HEK293T (cell line): ENCODE results near the gene HDAC8.

Experiments
- CTCF ChIA-PET: fragments of 350-600 bp; formaldehyde crosslinking; extraction: SDS; loops from one replicate; lab custom pipeline; 2021; ENCODE audit warnings: antibody characterized with exemption, inconsistent platforms; lab: Yijun Ruan, JAX
- POLR2A ChIA-PET: fragments of 350-600 bp; formaldehyde crosslinking; extraction: SDS; loops from one replicate; lab custom pipeline; 2020; ENCODE audit warnings: antibody characterized with exemption, inconsistent platforms; lab: Yijun Ruan, JAX
- DNase-seq: peaks from one replicate; pipeline ENCODE4 v3.0.0; 2012; ENCODE audit warnings: mixed read lengths; ENCODE audit errors: extremely low spot score
- ARNT ChIP-seq: fragments of 450-650 bp; IDR thresholded peaks from 2 replicates; pipeline ENCODE4 v1.6.1; 2017; ENCODE audit warnings: mild to moderate bottlenecking
- BHLHE40 ChIP-seq: fragments of 450-650 bp; IDR thresholded peaks from 2 replicates; pipeline ENCODE4 v1.6.1; 2016; ENCODE audit warnings: mild to moderate bottlenecking, moderate library complexity, borderline replicate concordance
- CTBP1 ChIP-seq: fragments of 450-650 bp; IDR thresholded peaks from 2 replicates; pipeline ENCODE4 v1.6.1; 2016; ENCODE audit warnings: borderline replicate concordance
- ELF4 ChIP-seq: fragments of 450-650 bp; IDR thresholded peaks from 2 replicates; pipeline ENCODE4 v1.6.1; 2017; ENCODE audit warnings: antibody characterized with exemption
- FOXA1 ChIP-seq: fragments of 450-650 bp; IDR thresholded peaks from 2 replicates; pipeline ENCODE4 v1.6.1; 2016; ENCODE audit warnings: mild to moderate bottlenecking
- FOXK2 ChIP-seq: fragments of 450-650 bp; IDR thresholded peaks from 2 replicates; pipeline ENCODE4 v1.6.1; 2016; ENCODE audit warnings: mild to moderate bottlenecking
- FOXM1 ChIP-seq: fragments of 450-650 bp; IDR thresholded peaks from 2 replicates; pipeline ENCODE4 v1.6.1; 2017; ENCODE audit warnings: mild to moderate bottlenecking, borderline replicate concordance
- HDGF ChIP-seq: fragments of 450-650 bp; IDR thresholded peaks from 2 replicates; pipeline ENCODE4 v1.6.1; 2017; ENCODE audit warnings: antibody characterized with exemption, borderline replicate concordance
- L3MBTL2 ChIP-seq: fragments of 450-650 bp; conservative IDR thresholded peaks from 2 replicates; pipeline ENCODE4 v1.6.1; 2016; ENCODE audit warnings: mild to moderate bottlenecking
- LEF1 ChIP-seq: fragments of 450-650 bp; IDR thresholded peaks from 2 replicates; pipeline ENCODE4 v1.6.1; 2017; ENCODE audit warnings: mild to moderate bottlenecking, borderline replicate concordance
- NFRKB ChIP-seq: fragments of 450-650 bp; IDR thresholded peaks from 2 replicates; pipeline ENCODE4 v1.6.1; 2016; ENCODE audit warnings: mild to moderate bottlenecking, moderate library complexity
- SP1 ChIP-seq: fragments of 450-650 bp; IDR thresholded peaks from 2 replicates; pipeline ENCODE4 v1.6.1; 2017
- SUZ12 ChIP-seq: fragments of 450-650 bp; IDR thresholded peaks from 2 replicates; pipeline ENCODE4 v1.6.1; 2016; ENCODE audit warnings: mild to moderate bottlenecking
- TARDBP ChIP-seq: fragments of 450-650 bp; IDR thresholded peaks from 2 replicates; pipeline ENCODE4 v1.6.1; 2016
- ZNF384 ChIP-seq: fragments of 450-650 bp; IDR thresholded peaks from 2 replicates; pipeline ENCODE4 v1.6.1; 2016
- TF ChIP-seq, protein P1 (sequence below): fragments of 450-650 bp; IDR thresholded peaks from 2 replicates; pipeline ENCODE4 v1.6.1; 2016

The HDAC8 gene

DNA sequence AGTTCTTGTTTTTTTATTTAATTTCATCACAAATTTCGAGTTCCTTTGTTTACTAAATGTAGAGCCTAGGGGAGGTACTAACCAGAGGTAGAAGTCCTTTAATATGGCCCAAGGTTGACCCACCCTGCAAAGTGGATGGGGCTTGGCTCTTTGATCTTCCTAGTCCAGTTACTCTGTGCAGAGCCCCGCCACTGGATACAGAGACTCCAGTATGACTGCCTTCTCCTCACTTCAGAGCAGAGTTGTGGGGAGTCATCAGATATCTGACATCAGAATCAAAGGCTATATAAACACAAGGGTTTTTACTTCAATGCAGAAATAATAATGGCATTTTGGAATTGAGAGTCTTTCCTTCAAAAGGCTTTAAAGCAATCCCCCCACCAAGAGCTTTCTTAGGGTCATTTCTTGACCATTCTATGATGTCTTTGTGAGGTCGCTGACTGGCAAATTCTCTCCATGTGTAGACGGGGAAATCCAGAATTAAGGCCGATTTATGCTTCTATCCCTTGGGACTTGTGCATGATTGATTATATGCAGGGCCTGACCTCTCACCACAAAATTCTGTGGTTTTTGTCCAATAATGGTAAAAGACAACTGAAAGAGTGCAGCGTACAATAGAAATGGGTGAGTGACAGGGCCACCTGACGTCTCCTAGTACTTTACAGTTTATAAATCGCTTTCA lies 178.7 kb downstream of the HDAC8 start:
- ChIA-PET CTCF (no interaction called here), POLR2A (no interaction called here)
- DNase-seq = no peak
- no peak for TF ChIP-seq BHLHE40
- TF ChIP-seq HDGF = no peak
- no peak for TF ChIP-seq L3MBTL2
- no peak for TF ChIP-seq CTBP1
- no peak for TF ChIP-seq FOXK2
- TF ChIP-seq ARNT = no peak
- no peak for TF ChIP-seq NFRKB
- no peak for TF ChIP-seq FOXA1
- no peak for TF ChIP-seq SP1
- no peak for TF ChIP-seq ELF4
- TF ChIP-seq SUZ12 = no peak
- no peak for TF ChIP-seq LEF1
- no peak for TF ChIP-seq FOXM1
- TF ChIP-seq ZNF384 = no peak
- TF ChIP-seq TARDBP = no peak
- TF ChIP-seq, protein P1, sequence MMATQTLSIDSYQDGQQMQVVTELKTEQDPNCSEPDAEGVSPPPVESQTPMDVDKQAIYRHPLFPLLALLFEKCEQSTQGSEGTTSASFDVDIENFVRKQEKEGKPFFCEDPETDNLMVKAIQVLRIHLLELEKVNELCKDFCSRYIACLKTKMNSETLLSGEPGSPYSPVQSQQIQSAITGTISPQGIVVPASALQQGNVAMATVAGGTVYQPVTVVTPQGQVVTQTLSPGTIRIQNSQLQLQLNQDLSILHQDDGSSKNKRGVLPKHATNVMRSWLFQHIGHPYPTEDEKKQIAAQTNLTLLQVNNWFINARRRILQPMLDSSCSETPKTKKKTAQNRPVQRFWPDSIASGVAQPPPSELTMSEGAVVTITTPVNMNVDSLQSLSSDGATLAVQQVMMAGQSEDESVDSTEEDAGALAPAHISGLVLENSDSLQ = no peak

DNA sequence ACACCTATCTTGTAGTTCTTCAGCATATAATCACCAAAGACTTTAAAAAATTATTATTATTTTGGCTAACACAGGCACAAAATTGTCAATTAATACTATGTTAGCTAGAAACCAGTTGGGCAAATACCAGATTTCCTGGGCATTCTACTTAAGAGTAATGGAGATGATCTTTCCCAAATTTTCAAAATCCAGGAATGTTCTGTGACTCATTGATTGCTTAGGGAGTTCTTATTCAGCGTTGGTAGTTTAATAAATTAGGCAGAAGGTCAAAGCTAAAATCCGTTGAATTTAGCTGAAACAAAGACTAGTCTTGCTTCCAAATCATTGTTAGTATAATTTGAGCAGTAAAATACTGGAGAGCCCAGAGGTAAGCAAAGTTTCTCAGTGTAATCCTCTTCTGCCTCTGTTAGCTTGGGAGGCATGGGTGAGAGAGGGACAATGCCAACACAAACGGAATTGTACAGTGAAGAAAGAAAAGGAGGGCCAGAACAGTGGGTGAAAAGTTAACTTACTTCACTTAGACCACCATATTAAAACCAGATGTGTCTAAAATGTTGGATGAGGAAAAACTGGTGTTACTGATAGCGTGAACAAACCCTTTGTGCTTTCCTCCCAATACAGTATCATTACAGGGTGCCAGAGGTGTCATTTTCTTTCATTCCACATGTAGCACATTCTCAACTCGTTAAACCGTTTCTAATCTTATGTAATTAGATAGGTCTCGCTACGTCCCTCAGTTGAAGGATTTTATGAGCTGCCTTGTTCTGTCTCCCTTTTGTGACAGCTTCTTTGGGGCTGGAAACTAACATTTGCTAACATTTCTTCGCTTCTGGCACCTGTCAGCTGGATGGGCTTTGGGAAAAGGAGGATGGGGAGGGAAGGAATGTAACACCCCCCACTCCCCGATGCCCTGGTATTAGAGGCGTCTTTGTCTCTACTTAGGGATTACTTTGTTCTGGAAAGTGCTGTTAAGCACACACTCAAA lies 179.5 kb downstream of the HDAC8 start:
- TF ChIP-seq BHLHE40 = no peak
- no peak for TF ChIP-seq LEF1
- TF ChIP-seq TARDBP = no peak
- no peak for TF ChIP-seq SUZ12
- TF ChIP-seq ELF4 = no peak
- TF ChIP-seq L3MBTL2 = no peak
- no peak for TF ChIP-seq SP1
- ChIA-PET CTCF (no interaction called here), POLR2A (no interaction called here)
- no peak for DNase-seq

DNA sequence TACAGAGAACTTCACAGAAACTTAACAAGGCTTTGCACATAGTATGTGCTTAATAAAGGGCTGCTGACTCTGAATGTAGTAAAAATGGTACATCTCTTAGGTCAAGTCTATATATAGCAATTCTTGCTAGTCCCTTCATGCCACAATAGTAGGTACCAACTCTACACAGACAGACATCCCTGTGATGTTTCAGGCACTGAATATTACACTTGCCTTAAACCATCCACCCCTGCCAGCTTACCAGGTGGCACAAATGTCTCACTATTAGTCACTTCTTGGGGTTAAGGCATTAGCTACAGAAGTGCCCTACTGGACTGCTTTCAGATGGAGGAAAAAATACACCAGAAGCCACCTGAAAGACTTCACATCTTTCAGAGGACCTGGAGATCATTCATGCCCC lies 180.6 kb downstream of the HDAC8 start:
- TF ChIP-seq FOXA1 = no peak
- TF ChIP-seq ELF4 = no peak
- no peak for TF ChIP-seq LEF1
- no peak for TF ChIP-seq FOXM1
- no peak for TF ChIP-seq BHLHE40
- TF ChIP-seq TARDBP = no peak
- no peak for TF ChIP-seq HDGF
- TF ChIP-seq ARNT = no peak
- TF ChIP-seq ZNF384 = no peak
- TF ChIP-seq SUZ12 = no peak
- ChIA-PET CTCF (no interaction called here), POLR2A (no interaction called here)
- no peak for DNase-seq

DNA sequence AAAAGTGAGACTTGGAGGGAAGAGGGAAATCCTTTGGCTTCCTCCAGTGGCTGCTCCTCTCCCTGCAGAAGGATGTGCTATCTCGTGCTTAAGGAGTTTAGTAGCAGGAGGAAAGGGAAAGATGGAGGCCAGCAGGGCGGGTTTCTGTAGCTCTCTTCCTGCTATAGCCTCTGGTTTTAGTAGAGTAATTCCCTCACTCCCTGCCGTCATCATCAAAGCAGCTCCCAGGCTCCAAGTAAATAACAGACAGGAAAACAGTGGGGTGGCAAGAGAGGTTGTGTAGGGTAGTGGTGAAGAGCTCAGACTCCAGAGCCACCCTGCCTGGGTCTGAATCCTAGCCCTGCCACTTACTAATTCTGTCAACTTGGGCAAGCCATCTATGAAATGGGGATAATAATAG lies 185.4 kb downstream of the HDAC8 start:
- ChIA-PET POLR2A (interaction anchor here (1.8 kb wide), 1 partner anchor 110 kb away, joined by 6 read pairs; the partner anchor contains the start of gene RPS4X), CTCF (no interaction called here)
- TF ChIP-seq NFRKB = no peak
- TF ChIP-seq FOXK2 = no peak
- no peak for TF ChIP-seq BHLHE40
- no peak for TF ChIP-seq SUZ12
- TF ChIP-seq, protein P1 = no peak
- no peak for TF ChIP-seq FOXM1
- TF ChIP-seq ARNT = no peak
- no peak for TF ChIP-seq TARDBP
- TF ChIP-seq FOXA1 = no peak
- TF ChIP-seq SP1 = no peak
- no peak for TF ChIP-seq HDGF
- TF ChIP-seq ZNF384 = no peak
- TF ChIP-seq L3MBTL2 = no peak
- TF ChIP-seq ELF4 = no peak
- no peak for TF ChIP-seq CTBP1
- no peak for DNase-seq

DNA sequence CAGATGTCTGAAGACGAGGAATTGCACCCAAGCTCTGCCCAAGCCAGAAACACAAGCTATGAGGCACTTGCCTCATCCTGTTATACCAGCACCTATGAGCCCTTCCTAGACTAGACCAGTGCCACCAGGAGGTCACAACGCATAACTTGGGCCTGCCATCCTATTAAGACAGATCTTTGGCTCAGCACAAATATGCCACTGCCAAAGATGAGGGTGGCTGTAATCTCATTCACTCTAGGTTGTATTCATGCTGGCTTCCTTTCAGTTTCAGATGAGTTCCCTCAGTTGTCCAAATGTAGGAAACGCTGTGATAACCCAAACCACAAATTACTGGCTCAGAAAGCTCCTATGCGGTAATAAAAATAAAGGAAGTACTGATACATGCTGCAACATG lies 190.4 kb downstream of the HDAC8 start:
- TF ChIP-seq LEF1 = no peak
- no peak for TF ChIP-seq FOXK2
- TF ChIP-seq SUZ12 = no peak
- CTCF ChIA-PET = no interaction called here
- no peak for DNase-seq
- POLR2A ChIA-PET = no interaction called here

DNA sequence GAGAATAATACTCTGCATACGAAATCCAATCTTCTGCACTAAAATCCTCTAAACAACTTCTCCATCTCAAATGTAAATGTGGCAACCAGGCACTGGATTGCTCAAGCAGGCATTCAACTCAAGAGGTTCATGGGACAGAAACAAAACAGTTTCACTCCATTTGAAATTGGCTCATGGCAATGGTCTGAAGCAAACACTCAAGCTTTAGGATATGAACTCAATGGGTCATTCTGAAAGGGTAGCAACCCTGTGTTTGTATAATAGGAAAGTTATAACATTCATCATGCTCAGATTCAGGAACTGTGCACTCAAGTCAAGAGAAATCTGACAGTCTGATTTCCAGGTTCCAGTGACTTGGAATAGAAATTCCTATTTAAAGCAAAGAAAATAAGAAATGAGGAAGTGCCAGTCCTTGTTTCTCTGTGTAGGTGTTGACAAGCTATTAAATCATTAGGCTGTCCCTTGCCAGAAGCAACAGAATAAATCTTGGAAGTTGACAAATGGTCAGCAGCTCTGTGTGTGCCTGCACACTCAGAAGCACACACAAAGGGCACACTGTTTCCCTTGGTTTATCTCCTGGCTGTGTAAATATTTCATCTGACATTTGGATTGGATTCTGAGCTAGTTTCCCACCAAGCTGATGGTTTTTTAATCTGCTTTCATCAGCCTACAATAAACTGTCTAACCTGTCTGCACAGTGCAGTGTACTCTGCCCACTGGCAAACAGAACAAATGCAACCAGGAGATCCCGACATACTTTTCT lies 191.0 kb downstream of the HDAC8 start:
- TF ChIP-seq ELF4 (no peak), FOXM1 (no peak)
- no peak for DNase-seq
- CTCF ChIA-PET = no interaction called here
- POLR2A ChIA-PET = no interaction called here
